Pancreas (tissue), 10 donors: ENCODE measurements around the gene KRT23. TPM values are rescaled to one million over a fixed set of nuclear protein-coding genes. Genes with fewer than 3 reads are reported as not detected.

ENCODE experiments used
- ATAC-seq, 4 donors: fragments of 200-7000 bp; cut with Tn5 transposase; one replicate each; pipeline versions ENCODE4 v1.8.0 to v1.9.1; 2020; ENCODE audit warnings: mild to moderate bottlenecking in 4 of 4, moderate library complexity in 4 of 4
- DNase-seq, 6 donors: peaks; one replicate each; pipeline ENCODE4 v3.0.0-alpha.2; 2020
- FAIRE-seq: peaks from 2 replicates; lab custom pipeline; 2012; peaks lifted over from hg19 to GRCh38; lab: Jason Lieb, UNC
- H3K27ac ChIP-seq, 4 donors: fragments of 200-600 bp; sonication (generic); 1 replicate in 3 of 4; 2 replicates in 1 of 4; pipeline versions ENCODE4 v1.5.0 to v1.8.0; 2020
- H3K27me3 ChIP-seq, 4 donors: fragments of 200-600 bp; one replicate each; pipeline ENCODE4 v1.8.0; 2021
- H3K36me3 ChIP-seq, 3 donors: fragments of 200-600 bp; sonication (generic) in 1 of 3; one replicate each; pipeline versions ENCODE4 v1.5.0 to v1.8.0; 2020 to 2021
- H3K4me1 ChIP-seq, 3 donors: fragments of 200-600 bp; one replicate each; pipeline ENCODE4 v1.8.0; 2021
- H3K4me3 ChIP-seq, 4 donors: fragments of 200-600 bp; sonication (generic) in 2 of 4; one replicate each; pipeline versions ENCODE4 v1.5.0 to v1.8.0; 2020 to 2021
- H3K9me3 ChIP-seq, 4 donors: fragments of 200-600 bp; one replicate each; pipeline ENCODE4 v1.8.0; 2021
- CTCF ChIP-seq, 4 donors: fragments of 200-600 bp; sonication (generic) in 3 of 4; IDR thresholded peaks; one replicate each; pipeline versions ENCODE4 v1.5.0 to v1.8.0; 2021; ENCODE audit warnings: antibody characterized with exemption in 4 of 4
- WGBS, 2 donors: extraction: QIAGEN DNeasy Blood & Tissue Kit; methylation state at CpG; one replicate each; pipeline ENCODE4 v1.1.7; 2013; 5-methylcytosine and 5-hydroxymethylcytosine counted together
- intact Hi-C, 3 donors: fragments of 100-400 bp; cut with DNase I; formaldehyde crosslinking; loops; one replicate each; pipeline versions ENCODE4 v1.11.1 to v1.14.2; 2022
- polyA plus RNA-seq, 2 donors: library from polyadenylated mRNA; stranded (reverse); fragments of 200-250 nt; gene quantifications; one replicate each; pipeline ENCODE4 v1.2.3, GENCODE V29; 2013
- total RNA-seq, 6 donors: library from RNA; stranded (reverse); fragmentation: NEBNext Ultra II Directional in 4 of 6; extraction: Animal tissue kit (Norgen Biotek cat#: 25700) in 4 of 6; gene quantifications; one replicate each; pipeline versions ENCODE4 v1.2.1 to v1.2.4, GENCODE V29; 2021 to 2023
- donor health status: healthy with polysubstance abuse.
- donor health status: DM: no; HTN: no; CAD: no; lungs with moderate emphysema.
- donor health status: DM: no; HTN: no; CAD: no.
- donor health status: control.
- donor health status: control.
- donor health status: Bipolar disorder and iron deficiency.
- donor health status: DM: yes; HTN: yes; CAD: no.
- donor health status: DM: no; HTN: no; CAD: no.
- donor health status: DM: no; HTN: no; CAD: no.
- donor health status: DM: yes; HTN: yes; CAD: no.

KRT23 gene
- total and polyA plus RNA-seq, 8 donors = 0.59 to 17.7 (median 1.1) TPM

- intact Hi-C loops = loop anchor here in 2 of 3 donors (5.0 to 10.0 kb wide), 4 partner anchors 421 to 758 kb away; partner anchors contain the start of gene KRT19 (in 1 of the 2)
- Histone ChIP-seq H3K4me3 (no peak overlapping the region), H3K4me1 (no peaks in the 10 kb centered on the region), H3K9me3 (no peaks in the 10 kb centered on the region), H3K27ac (no peak overlapping the region), H3K36me3 (no peaks in the 10 kb centered on the region), H3K27me3 (peaks cover 0 to 6% (median 0%) of the 10 kb centered on the region in 4 donors)
- DNase-seq = no peak
- no peak for FAIRE-seq
- TF ChIP-seq CTCF (IDR thresholded peaks at IDR 0.05) = no peak
- WGBS, 2 donors = 65 to 71% methylated on average over 4 of the region's 4 CpGs
- no peak for ATAC-seq
Measured at GRCh38 chr17:40906613-40907012, 30.8 kb downstream of the KRT23 start.

- FAIRE-seq (no peak), ATAC-seq (no peak), DNase-seq (no peak)
- no peaks in the 10 kb centered on the region for H3K36me3 ChIP-seq
- WGBS, 2 donors = 66% methylated on average over 5 of the region's 5 CpGs
- TF ChIP-seq CTCF (IDR thresholded peaks at IDR 0.05) = no peak
- no peak overlapping the region for H3K4me3 ChIP-seq
- H3K9me3 ChIP-seq = no peaks in the 10 kb centered on the region
- intact Hi-C loops = loop anchor here in 2 of 3 donors (5.0 to 10.0 kb wide), 4 partner anchors 422 to 759 kb away; partner anchors contain the start of gene KRT19 (in 1 of the 2)
- no peaks in the 10 kb centered on the region for H3K4me1 ChIP-seq
- peaks cover 0 to 6% (median 0%) of the 10 kb centered on the region in 4 donors for H3K27me3 ChIP-seq
- H3K27ac ChIP-seq = no peak overlapping the region
Measured at GRCh38 chr17:40905370-40905769, 32.1 kb downstream of the KRT23 start.

- Histone ChIP-seq H3K27me3 (no peaks in the 10 kb centered on the region), H3K4me1 (no peaks in the 10 kb centered on the region), H3K4me3 (no peak overlapping the region), H3K27ac (peak overlapping the region in 2 of 4 donors; percentile 13 to 50), H3K36me3 (no peaks in the 10 kb centered on the region), H3K9me3 (no peaks in the 10 kb centered on the region)
- DNase-seq (no peak), FAIRE-seq (no peak), ATAC-seq (peak in 3 of 4 donors; percentile 65 to 86 (median 71))
- TF ChIP-seq CTCF (IDR thresholded peaks at IDR 0.05) = no peak
- intact Hi-C loops = loop anchor here in 2 of 3 donors (10.0 kb wide), 3 partner anchors 622 to 762 kb away; partner anchors contain the start of gene KRT19 (in 1 of the 2)
- 43 to 55% methylated on average over 12 of the region's 12 CpGs for WGBS, 2 donors
Measured at GRCh38 chr17:40903129-40903847, 34.2 kb downstream of the KRT23 start.

GRCh38 chr17:40902498-40902897, 34.9 kb downstream of the KRT23 start:
- DNase-seq (no peak), ATAC-seq (no peak), FAIRE-seq (no peak)
- H3K4me1 ChIP-seq = no peaks in the 10 kb centered on the region
- intact Hi-C loops = loop anchor here in 2 of 3 donors (10.0 kb wide), 3 partner anchors 622 to 762 kb away; partner anchors contain the start of gene KRT19 (in 1 of the 2)
- TF ChIP-seq CTCF (IDR thresholded peaks at IDR 0.05) = no peak
- H3K36me3 ChIP-seq = no peaks in the 10 kb centered on the region
- no peaks in the 10 kb centered on the region for H3K9me3 ChIP-seq
- no peaks in the 10 kb centered on the region for H3K27me3 ChIP-seq
- H3K4me3 ChIP-seq = no peak overlapping the region
- WGBS, 2 donors = 70 to 74% methylated on average over 4 of the region's 4 CpGs
- H3K27ac ChIP-seq = peak overlapping the region in 2 of 4 donors; percentile 13 to 50
